ENCODE data around the gene KCNC3. TPM values are rescaled to one million over a fixed set of nuclear protein-coding genes. Genes with fewer than 3 reads are reported as not detected.

Gene KCNC3
- total and polyA plus RNA-seq, 12 donors = 0.88 to 4.0 (median 2.3) TPM

GRCh38 chr19:50268501-50268900 is 60.7 kb downstream of the KCNC3 start:
- no peak overlapping the region for H3K27ac ChIP-seq
- WGBS, 2 donors = 93 to 95% methylated on average over 5 of the region's 5 CpGs
- no peak overlapping the region for H3K4me3 ChIP-seq
- H3K27me3 ChIP-seq = no peaks in the 10 kb centered on the region
- no peak for DNase-seq
- peaks cover 0 to 6% (median 0%) of the 10 kb centered on the region in 9 donors for H3K4me1 ChIP-seq
- ATAC-seq = no peak
- TF ChIP-seq CTCF (IDR thresholded peaks at IDR 0.05) = no peak
- intact Hi-C loops (cut with DNase I) = no loop called here
- H3K36me3 ChIP-seq = peaks cover 0 to 30% (median 0%) of the 10 kb centered on the region in 9 donors
- H3K9me3 ChIP-seq = no peaks in the 10 kb centered on the region

DNA sequence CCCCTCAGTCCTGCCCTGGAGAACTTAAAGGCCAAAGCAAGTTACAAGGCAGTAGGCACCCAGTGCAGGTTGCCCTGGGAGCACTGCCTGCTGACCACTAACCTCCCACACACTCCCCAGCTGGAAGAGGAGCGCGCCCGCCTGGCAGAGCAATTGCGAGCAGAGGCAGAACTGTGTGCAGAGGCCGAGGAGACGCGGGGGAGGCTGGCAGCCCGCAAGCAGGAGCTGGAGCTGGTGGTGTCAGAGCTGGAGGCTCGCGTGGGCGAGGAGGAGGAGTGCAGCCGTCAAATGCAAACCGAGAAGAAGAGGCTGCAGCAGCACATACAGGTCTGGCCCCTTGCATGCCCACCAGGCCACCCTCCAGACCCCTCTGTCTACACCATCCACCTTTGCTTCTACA is 61.1 kb downstream of the KCNC3 start:
- WGBS, 2 donors = 69 to 84% methylated on average over 13 of the region's 13 CpGs
- no peak for TF ChIP-seq CTCF (IDR thresholded peaks at IDR 0.05)
- peaks cover 0 to 30% (median 0%) of the 10 kb centered on the region in 9 donors for H3K36me3 ChIP-seq
- intact Hi-C loops (cut with DNase I) = no loop called here
- H3K4me3 ChIP-seq = no peak overlapping the region
- no peak overlapping the region for H3K27ac ChIP-seq
- no peaks in the 10 kb centered on the region for H3K9me3 ChIP-seq
- peaks cover 0 to 6% (median 0%) of the 10 kb centered on the region in 9 donors for H3K4me1 ChIP-seq
- DNase-seq (no peak), ATAC-seq (no peak)
- no peaks in the 10 kb centered on the region for H3K27me3 ChIP-seq

DNA sequence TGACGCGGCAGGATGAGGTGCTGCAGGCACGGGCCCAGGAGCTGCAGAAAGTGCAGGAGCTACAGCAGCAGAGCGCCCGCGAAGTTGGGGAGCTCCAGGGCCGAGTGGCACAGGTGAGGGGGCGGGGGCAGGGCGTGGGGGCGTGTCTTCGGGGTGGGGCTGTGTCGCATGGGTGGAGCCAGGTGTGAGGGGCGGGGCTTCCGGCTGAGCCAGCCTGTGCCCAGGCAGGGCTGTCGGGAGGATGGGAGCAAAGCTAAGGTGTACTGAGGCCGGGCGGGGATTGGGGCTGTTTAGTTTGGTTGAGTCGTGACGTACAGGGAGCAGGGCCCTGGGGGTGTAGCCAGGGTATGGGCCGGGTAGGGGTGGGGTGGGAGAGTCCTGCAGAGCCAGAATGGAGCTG is 62.3 kb downstream of the KCNC3 start:
- H3K9me3 ChIP-seq = no peaks in the 10 kb centered on the region
- H3K27me3 ChIP-seq = no peaks in the 10 kb centered on the region
- H3K36me3 ChIP-seq = peaks cover 0 to 24% (median 0%) of the 10 kb centered on the region in 9 donors
- H3K4me1 ChIP-seq = peaks cover 0 to 6% (median 0%) of the 10 kb centered on the region in 9 donors
- no peak overlapping the region for H3K4me3 ChIP-seq
- no peak for DNase-seq
- TF ChIP-seq CTCF (IDR thresholded peaks at IDR 0.05) = no peak
- intact Hi-C loops (cut with DNase I) = no loop called here
- WGBS, 2 donors = 33 to 37% methylated on average over 20 of the region's 20 CpGs
- H3K27ac ChIP-seq = no peak overlapping the region
- ATAC-seq = peak in 1 of 8 donors; percentile 37

- ATAC-seq (no peak), DNase-seq (no peak)
- H3K4me3 ChIP-seq = no peak overlapping the region
- H3K9me3 ChIP-seq = no peaks in the 10 kb centered on the region
- peaks cover 0 to 20% (median 0%) of the 10 kb centered on the region in 9 donors for H3K36me3 ChIP-seq
- intact Hi-C loops (cut with DNase I) = no loop called here
- no peak for TF ChIP-seq CTCF (IDR thresholded peaks at IDR 0.05)
- WGBS, 2 donors = 89 to 93% methylated on average over 8 of the region's 8 CpGs
- H3K27me3 ChIP-seq = no peaks in the 10 kb centered on the region
- no peak overlapping the region for H3K27ac ChIP-seq
- peaks cover 0 to 6% (median 0%) of the 10 kb centered on the region in 9 donors for H3K4me1 ChIP-seq
Measured at GRCh38 chr19:50266041-50266440, 63.1 kb downstream of the KCNC3 start.

All from heart right ventricle (tissue), 16 donors.